HCT116 (cell line): ENCODE measurements around the gene RASAL2. TPM values are rescaled to one million over a fixed set of nuclear protein-coding genes. Genes with fewer than 3 reads are reported as not detected.

Experiments used
- ATAC-seq: fragments of 200-7000 bp; cut with Tn5 transposase; 2 replicates; pipeline ENCODE4 v1.9.1; 2020; ENCODE audit warnings: mild to moderate bottlenecking, moderate library complexity
- BruUV-seq: library from RNA; stranded (reverse); fragments of 400-500 nt; replicated peaks from 2 replicates; lab custom pipeline; 2021; lab: Mats Ljungman, UMichigan
- CTCF ChIA-PET: fragments of 300-600 bp; sonication (Branson Sonifier 250); formaldehyde crosslinking; loops from one replicate; lab custom pipeline; 2021; ENCODE audit warnings: antibody characterized with exemption; lab: Charles Lee
- POLR2A ChIA-PET: fragments of 300-600, 350-600 bp; sonication (Branson Sonifier 250); formaldehyde crosslinking; loops from one replicate; lab custom pipeline; 2021; ENCODE audit warnings: antibody characterized with exemption; lab: Charles Lee
- RAD21 ChIA-PET, 2 experiments: fragments of 300-600 bp; sonication (Branson Sonifier 250); formaldehyde crosslinking; loops; one replicate each; lab custom pipeline; 2023; ENCODE audit warnings: low total read pairs in 2 of 2; ENCODE audit not compliant: uncharacterized antibody in 2 of 2, unreplicated experiment in 2 of 2, low non-redundant PET in 1 of 2; lab: Charles Lee
- DNase-seq: peaks from one replicate; pipeline ENCODE4 v3.0.0-alpha.2; 2010; ENCODE audit warnings: low read depth, low spot score
- H2AFZ ChIP-seq: fragments of 200-600 bp; shearing (Covaris generic), sonication (generic); 2 replicates; pipeline ENCODE4 v1.6.1; 2017; ENCODE audit warnings: low read depth, mixed run types, mixed read lengths, antibody characterized with exemption, low read length; ENCODE audit not compliant: poor library complexity, severe bottlenecking
- H3K27ac ChIP-seq: 2 replicates; pipeline ENCODE4 v1.5.1; 2012; ENCODE audit warnings: low read depth, low read length
- H3K27me3 ChIP-seq: fragments of 200-600 bp; sonication (generic); 2 replicates; pipeline ENCODE4 v1.6.1; 2016; ENCODE audit warnings: mixed run types, low read length, mixed read lengths; ENCODE audit not compliant: insufficient read depth
- H3K36me3 ChIP-seq, 2 experiments: fragments of 200-500 bp in 1 of 2; fragments of 200-600 bp in 1 of 2; sonication (Bioruptor generic) in 1 of 2; sonication (generic) in 1 of 2; 2 replicates each; pipeline versions ENCODE4 v1.5.1 to v1.6.1; 2014 to 2016; ENCODE audit warnings: low read length in 2 of 2, inconsistent platforms in 1 of 2, mixed read lengths in 1 of 2, mixed run types in 1 of 2; ENCODE audit not compliant: insufficient read depth in 2 of 2, control insufficient read depth in 1 of 2
- H3K4me1 ChIP-seq, 2 experiments: fragments of 200-600 bp in 1 of 2; sonication (generic) in 1 of 2; 2 replicates each; pipeline versions ENCODE4 v1.5.1 to v1.6.1; 2012 to 2017; ENCODE audit warnings: low read length in 2 of 2, inconsistent platforms in 1 of 2, mild to moderate bottlenecking in 1 of 2, mixed read lengths in 1 of 2, mixed run types in 1 of 2, moderate library complexity in 1 of 2; ENCODE audit not compliant: insufficient read depth in 2 of 2, control insufficient read depth in 1 of 2
- H3K4me2 ChIP-seq: fragments of 200-600 bp; sonication (generic); 2 replicates; pipeline ENCODE4 v1.6.1; 2017; ENCODE audit warnings: mixed run types, low read length, mixed read lengths
- H3K4me3 ChIP-seq, 2 experiments: fragments of 200-600 bp in 1 of 2; sonication (generic) in 1 of 2; replicated peaks in 1 of 2; 2 replicates each; pipeline ENCODE4 v1.5.1; 2011 to 2016; ENCODE audit warnings: low read length in 2 of 2, control low read depth in 1 of 2, low read depth in 1 of 2, mild to moderate bottlenecking in 1 of 2, mixed read lengths in 1 of 2, mixed run types in 1 of 2
- H3K79me2 ChIP-seq: fragments of 200-600 bp; sonication (generic); 2 replicates; pipeline ENCODE4 v1.6.1; 2017; ENCODE audit warnings: mild to moderate bottlenecking, mixed run types, low read length, moderate library complexity, mixed read lengths; ENCODE audit not compliant: insufficient read depth
- H3K9ac ChIP-seq: fragments of 200-600 bp; sonication (generic); 2 replicates; pipeline ENCODE4 v1.6.1; 2016; ENCODE audit warnings: low read length, mixed read lengths
- H3K9me2 ChIP-seq: fragments of 200-600 bp; sonication (generic), shearing (Covaris generic); 2 replicates; pipeline ENCODE4 v1.6.1; 2017; ENCODE audit warnings: mixed run types, mild to moderate bottlenecking, moderate library complexity; ENCODE audit not compliant: insufficient read depth
- H3K9me3 ChIP-seq, 2 experiments: fragments of 200-500 bp in 1 of 2; fragments of 200-600 bp in 1 of 2; sonication (Bioruptor generic) in 1 of 2; sonication (generic) in 1 of 2; 2 replicates each; pipeline ENCODE4 v1.6.1; 2014 to 2017; ENCODE audit warnings: low read length in 2 of 2, mixed read lengths in 2 of 2, inconsistent platforms in 1 of 2, low read depth in 1 of 2, mild to moderate bottlenecking in 1 of 2, mixed run types in 1 of 2, moderate library complexity in 1 of 2; ENCODE audit not compliant: control insufficient read depth in 1 of 2, insufficient read depth in 1 of 2
- H4K20me1 ChIP-seq: fragments of 200-600 bp; sonication (generic), shearing (Covaris generic); 2 replicates; pipeline ENCODE4 v1.6.1; 2017; ENCODE audit warnings: mixed run types, mild to moderate bottlenecking, moderate library complexity; ENCODE audit not compliant: insufficient read depth
- ATF3 ChIP-seq: IDR thresholded peaks from 2 replicates; pipeline ENCODE4 v1.6.1; 2012
- CBX3 ChIP-seq: IDR thresholded peaks from 2 replicates; pipeline ENCODE4 v1.6.1; 2012; ENCODE audit warnings: low read depth
- CTCF ChIP-seq, 3 experiments: fragments of 200-600 bp in 1 of 3; sonication (generic) in 1 of 3; IDR thresholded peaks in 2 of 3; conservative IDR thresholded peaks in 1 of 3; 2 replicates each; pipeline ENCODE4 v1.5.1; 2012 to 2017; ENCODE audit warnings: low read depth in 2 of 3, low read length in 2 of 3, antibody characterized with exemption in 1 of 3, borderline replicate concordance in 1 of 3, control low read depth in 1 of 3, mild to moderate bottlenecking in 1 of 3, mixed read lengths in 1 of 3, mixed run types in 1 of 3, moderate library complexity in 1 of 3; ENCODE audit not compliant: insufficient read depth in 1 of 3
- EGR1 ChIP-seq: IDR thresholded peaks from 2 replicates; pipeline ENCODE4 v1.6.1; 2012; ENCODE audit warnings: low read depth
- ELF1 ChIP-seq: IDR thresholded peaks from 2 replicates; pipeline ENCODE4 v1.6.1; 2012; ENCODE audit warnings: low read depth, borderline replicate concordance
- EZH2 ChIP-seq: fragments of 200-600 bp; sonication (generic); IDR thresholded peaks from 2 replicates; pipeline ENCODE4 v1.6.1; 2017; ENCODE audit warnings: antibody characterized with exemption, mixed run types
- EZH2phosphoT487 ChIP-seq: fragments of 200-600 bp; IDR thresholded peaks from 2 replicates; pipeline ENCODE4 v1.6.1; 2018; ENCODE audit warnings: antibody characterized with exemption, borderline replicate concordance
- FOSL1 ChIP-seq: IDR thresholded peaks from 2 replicates; pipeline ENCODE4 v1.6.1; 2012; ENCODE audit warnings: low read depth
- MAX ChIP-seq: IDR thresholded peaks from 2 replicates; pipeline ENCODE4 v1.6.1; 2012
- POLR2A ChIP-seq: IDR thresholded peaks from 2 replicates; pipeline ENCODE4 v1.7.0; 2011; ENCODE audit warnings: borderline replicate concordance; ENCODE audit not compliant: insufficient read depth, insufficient read length; ENCODE audit errors: extremely low read depth
- RAD21 ChIP-seq: IDR thresholded peaks from 2 replicates; pipeline ENCODE4 v1.6.1; 2012; ENCODE audit warnings: low read depth, mild to moderate bottlenecking
- REST ChIP-seq: IDR thresholded peaks from 2 replicates; pipeline ENCODE4 v1.6.1; 2012; ENCODE audit warnings: low read depth
- SIN3A ChIP-seq: IDR thresholded peaks from 2 replicates; pipeline ENCODE4 v1.6.1; 2012; ENCODE audit warnings: low read depth
- SRF ChIP-seq: IDR thresholded peaks from 2 replicates; pipeline ENCODE4 v1.6.1; 2012; ENCODE audit warnings: low read depth
- YY1 ChIP-seq: IDR thresholded peaks from 2 replicates; pipeline ENCODE4 v1.6.1; 2011; ENCODE audit warnings: low read length, low read depth, moderate library complexity, mild to moderate bottlenecking; ENCODE audit not compliant: insufficient replicate concordance; ENCODE audit errors: extremely low read depth
- ZBTB33 ChIP-seq: IDR thresholded peaks from 2 replicates; pipeline ENCODE4 v1.6.1; 2011; ENCODE audit warnings: mild to moderate bottlenecking, low read length, moderate library complexity; ENCODE audit not compliant: insufficient replicate concordance; ENCODE audit errors: extremely low read depth
- intact Hi-C: fragments of 100-400 bp; cut with micrococcal nuclease; formaldehyde crosslinking; loops from 2 replicates; pipeline ENCODE4 v1.10.0; 2022
- total RNA-seq: library from RNA; stranded (reverse); gene quantifications from one replicate; pipeline ENCODE4 v1.2.1, GENCODE V29; 2021; ENCODE audit not compliant: unreplicated experiment

The RASAL2 gene
- total RNA-seq, 1 experiment from 2014 or later, result 11.7 TPM

- TF ChIP-seq SRF (peak; percentile 79), RAD21 (peak; percentile 11; the same call in 1 of the 2 replicates), CTCF (IDR thresholded peaks at IDR 0.05 in 2 of 3, conservative IDR thresholded peaks at IDR 0.05 in 1 of 3; ENCODE audit: borderline replicate concordance in 1 of 3, insufficient read depth in 1 of 3, low read depth in 2 of 3, low read length in 2 of 3) (no peak), EGR1 (no peak), FOSL1 (peak; percentile 99), EZH2 (no peak), EZH2phosphoT487 (no peak), YY1 (no peak)
Observed at GRCh38 chr1:178417858-178418257, 324.0 kb downstream of the RASAL2 start (continued).

- Histone ChIP-seq H3K9me3 (peaks cover 0 to 5% of the 10 kb centered on the region in 2 experiments; a peak in 1 of 4 replicates), H3K4me1 (peaks cover 3 to 20% of the 10 kb centered on the region in 2 experiments; a peak in 3 of 4 replicates), H3K27me3 (no peaks in the 10 kb centered on the region), H3K9ac (no peak overlapping the region), H3K79me2 (no peaks in the 10 kb centered on the region), H2AFZ (no peak overlapping the region), H3K27ac (peak overlapping the region; percentile 24; the same call in 1 of the 2 replicates), H3K4me2 (peak overlapping the region; percentile 54), H3K36me3 (no peaks in the 10 kb centered on the region), H3K9me2 (no peaks in the 10 kb centered on the region), H4K20me1 (no peaks in the 10 kb centered on the region), H3K4me3 (peak overlapping the region in 1 of 2 experiments; percentile 24; a peak in 2 of 4 replicates)
- ATAC-seq, result peak; percentile 33; the same call in 1 of the 2 replicates
- RAD21 ChIA-PET, result no interaction called here
- POLR2A ChIA-PET, result no interaction called here
- no peak for DNase-seq
- no TSS peak for BruUV-seq
- CTCF ChIA-PET, result interaction anchor here (0.9 kb wide), 1 partner anchor 108 kb away, joined by 3 read pairs; no protein-coding TSS in a partner anchor
- intact Hi-C loops, result no loop called here
- TF ChIP-seq REST (no peak), POLR2A (no peak), YY1 (no peak), CBX3 (no peak), EGR1 (no peak), FOSL1 (no peak), MAX (no peak), SIN3A (no peak), EZH2 (no peak), ZBTB33 (no peak), ELF1 (no peak), ATF3 (no peak)
Observed at GRCh38 chr1:178418284-178418955, 324.5 kb downstream of the RASAL2 start.
